SK-N-MC (cell line): ENCODE measurements around the gene SNAPC4.
A peak's percentile ranks its signal among the peaks of the same experiment; 100 is the strongest.

Experiments used
- DNase-seq: peaks from one replicate; pipeline ENCODE4 v3.0.0-alpha.2; 2011; ENCODE audit warnings: low read depth, low spot score
- H3K27ac ChIP-seq: fragments of 200-600 bp; sonication (generic); 2 replicates; pipeline ENCODE4 v1.5.1; 2016; ENCODE audit warnings: mixed run types
- H3K36me3 ChIP-seq: fragments of 200-600 bp; sonication (generic); 2 replicates; pipeline ENCODE4 v1.6.1; 2017; ENCODE audit warnings: antibody characterized with exemption, low read length, mixed read lengths; ENCODE audit not compliant: insufficient read depth
- H3K4me3 ChIP-seq: fragments of 200-600 bp; sonication (generic); 2 replicates; pipeline ENCODE4 v1.5.1; 2016
- H3K9ac ChIP-seq: fragments of 200-600 bp; sonication (generic); 2 replicates; pipeline ENCODE4 v1.8.0; 2017; ENCODE audit warnings: mixed run types, mixed read lengths; ENCODE audit not compliant: insufficient read length
- H3K9me3 ChIP-seq: fragments of 200-600 bp; sonication (generic); 2 replicates; pipeline ENCODE4 v1.6.1; 2017; ENCODE audit warnings: low read depth, mild to moderate bottlenecking, antibody characterized with exemption, low read length, moderate library complexity, mixed read lengths
- EZH2 ChIP-seq: fragments of 200-600 bp; sonication (generic); IDR thresholded peaks from one replicate; pipeline ENCODE4 v1.6.1; 2017; ENCODE audit warnings: antibody characterized with exemption
- FOXP2 ChIP-seq: optimal IDR thresholded peaks from 2 replicates; pipeline ENCODE3; 2011; ENCODE audit warnings: mild to moderate bottlenecking, moderate library complexity; ENCODE audit not compliant: insufficient read depth; ENCODE audit errors: extremely low read length, control extremely low read depth
- POLR2AphosphoS5 ChIP-seq: IDR thresholded peaks from 2 replicates; pipeline ENCODE4 v1.6.1; 2012; ENCODE audit warnings: mild to moderate bottlenecking, low read depth, low read length, borderline replicate concordance

The SNAPC4 gene, protein sequence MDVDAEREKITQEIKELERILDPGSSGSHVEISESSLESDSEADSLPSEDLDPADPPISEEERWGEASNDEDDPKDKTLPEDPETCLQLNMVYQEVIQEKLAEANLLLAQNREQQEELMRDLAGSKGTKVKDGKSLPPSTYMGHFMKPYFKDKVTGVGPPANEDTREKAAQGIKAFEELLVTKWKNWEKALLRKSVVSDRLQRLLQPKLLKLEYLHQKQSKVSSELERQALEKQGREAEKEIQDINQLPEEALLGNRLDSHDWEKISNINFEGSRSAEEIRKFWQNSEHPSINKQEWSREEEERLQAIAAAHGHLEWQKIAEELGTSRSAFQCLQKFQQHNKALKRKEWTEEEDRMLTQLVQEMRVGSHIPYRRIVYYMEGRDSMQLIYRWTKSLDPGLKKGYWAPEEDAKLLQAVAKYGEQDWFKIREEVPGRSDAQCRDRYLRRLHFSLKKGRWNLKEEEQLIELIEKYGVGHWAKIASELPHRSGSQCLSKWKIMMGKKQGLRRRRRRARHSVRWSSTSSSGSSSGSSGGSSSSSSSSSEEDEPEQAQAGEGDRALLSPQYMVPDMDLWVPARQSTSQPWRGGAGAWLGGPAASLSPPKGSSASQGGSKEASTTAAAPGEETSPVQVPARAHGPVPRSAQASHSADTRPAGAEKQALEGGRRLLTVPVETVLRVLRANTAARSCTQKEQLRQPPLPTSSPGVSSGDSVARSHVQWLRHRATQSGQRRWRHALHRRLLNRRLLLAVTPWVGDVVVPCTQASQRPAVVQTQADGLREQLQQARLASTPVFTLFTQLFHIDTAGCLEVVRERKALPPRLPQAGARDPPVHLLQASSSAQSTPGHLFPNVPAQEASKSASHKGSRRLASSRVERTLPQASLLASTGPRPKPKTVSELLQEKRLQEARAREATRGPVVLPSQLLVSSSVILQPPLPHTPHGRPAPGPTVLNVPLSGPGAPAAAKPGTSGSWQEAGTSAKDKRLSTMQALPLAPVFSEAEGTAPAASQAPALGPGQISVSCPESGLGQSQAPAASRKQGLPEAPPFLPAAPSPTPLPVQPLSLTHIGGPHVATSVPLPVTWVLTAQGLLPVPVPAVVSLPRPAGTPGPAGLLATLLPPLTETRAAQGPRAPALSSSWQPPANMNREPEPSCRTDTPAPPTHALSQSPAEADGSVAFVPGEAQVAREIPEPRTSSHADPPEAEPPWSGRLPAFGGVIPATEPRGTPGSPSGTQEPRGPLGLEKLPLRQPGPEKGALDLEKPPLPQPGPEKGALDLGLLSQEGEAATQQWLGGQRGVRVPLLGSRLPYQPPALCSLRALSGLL (N-terminal part only)

DNA sequence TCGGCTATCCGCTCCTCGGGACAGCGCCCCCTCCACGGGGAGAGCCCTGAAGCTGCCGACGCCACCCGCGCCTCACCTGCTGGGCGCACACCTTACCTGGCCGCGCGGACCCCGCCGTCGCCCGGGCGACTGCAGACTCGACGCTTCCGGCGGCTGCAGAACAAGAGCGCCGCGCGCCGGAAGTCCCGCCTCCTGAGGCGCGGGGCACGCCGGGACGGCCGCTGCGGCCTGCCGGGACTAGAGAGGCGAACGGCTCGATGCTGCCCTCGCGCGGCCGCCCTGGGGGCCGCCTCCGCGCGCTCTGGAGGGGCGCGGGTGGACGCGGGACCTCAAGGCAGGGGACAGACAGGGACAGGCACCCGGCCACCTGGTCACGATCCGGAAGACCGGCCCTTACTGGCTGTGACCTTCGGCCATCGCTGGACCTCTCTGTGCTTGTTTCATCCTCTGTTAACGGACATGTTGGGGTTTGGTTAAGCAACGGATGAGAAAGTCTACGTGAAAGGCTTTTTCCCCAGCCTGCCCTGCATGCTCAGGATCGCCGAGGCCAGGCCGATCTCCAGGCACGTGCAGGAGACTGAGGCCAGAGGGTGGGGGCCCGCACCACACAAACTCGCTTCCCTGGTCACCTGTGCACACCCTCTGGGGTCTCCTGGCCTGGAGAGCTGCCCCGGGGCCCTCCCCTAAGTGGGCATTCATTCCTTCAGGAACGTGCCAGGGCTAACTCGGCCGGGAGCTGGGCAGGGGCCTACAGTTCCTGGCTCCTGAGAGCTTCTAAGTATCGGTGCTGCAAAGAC lies at the start of gene SNAPC4:
TSS of gene SNAPC4 (minus strand) at position 133 of the 797 bp plus-strand sequence. CDS start 1,742 bp downstream, outside the sequence.
- peaks cover 44% of the 10 kb centered on the region for H3K36me3 ChIP-seq
- peak within 1 kb of the TSS; percentile 92 for H3K4me3 ChIP-seq
- 0 out of 2 replicates have a peak within 1 kb of the TSS, but pooled peaks have one; percentile 36 for H3K27ac ChIP-seq
- TF ChIP-seq FOXP2 (peak; percentile 86), POLR2AphosphoS5 (peak; percentile 85), EZH2 (no peak)
- H3K9me3 ChIP-seq = no peaks in the 10 kb centered on the region
- DNase-seq = no peak
- peak within 1 kb of the TSS; percentile 89 for H3K9ac ChIP-seq

DNA sequence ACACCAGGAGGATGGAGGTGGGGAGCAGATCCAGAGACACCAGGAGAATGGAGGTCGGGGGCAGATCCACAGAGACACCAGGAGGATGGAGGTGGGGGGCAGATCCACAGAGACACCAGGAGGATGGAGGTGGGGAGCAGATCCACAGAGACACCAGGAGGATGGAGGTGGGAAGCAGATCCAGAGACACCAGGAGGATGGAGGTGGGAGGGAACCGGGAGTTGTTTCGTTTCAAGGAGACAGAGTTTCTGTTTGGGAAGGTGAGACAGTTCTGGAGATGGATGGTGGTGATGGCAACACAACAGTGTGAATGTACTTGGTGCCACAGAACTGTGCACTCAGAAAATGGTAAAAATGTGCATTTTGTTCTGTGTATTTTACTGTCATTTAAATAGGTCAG lies 48.7 kb upstream of the SNAPC4 start:
- TF ChIP-seq FOXP2 (no peak), EZH2 (no peak), POLR2AphosphoS5 (no peak)
- no peak overlapping the region for H3K9ac ChIP-seq
- no peaks in the 10 kb centered on the region for H3K9me3 ChIP-seq
- no peak for DNase-seq
- no peak overlapping the region for H3K4me3 ChIP-seq
- H3K27ac ChIP-seq = no peak overlapping the region
- H3K36me3 ChIP-seq = peaks cover 67% of the 10 kb centered on the region

DNA sequence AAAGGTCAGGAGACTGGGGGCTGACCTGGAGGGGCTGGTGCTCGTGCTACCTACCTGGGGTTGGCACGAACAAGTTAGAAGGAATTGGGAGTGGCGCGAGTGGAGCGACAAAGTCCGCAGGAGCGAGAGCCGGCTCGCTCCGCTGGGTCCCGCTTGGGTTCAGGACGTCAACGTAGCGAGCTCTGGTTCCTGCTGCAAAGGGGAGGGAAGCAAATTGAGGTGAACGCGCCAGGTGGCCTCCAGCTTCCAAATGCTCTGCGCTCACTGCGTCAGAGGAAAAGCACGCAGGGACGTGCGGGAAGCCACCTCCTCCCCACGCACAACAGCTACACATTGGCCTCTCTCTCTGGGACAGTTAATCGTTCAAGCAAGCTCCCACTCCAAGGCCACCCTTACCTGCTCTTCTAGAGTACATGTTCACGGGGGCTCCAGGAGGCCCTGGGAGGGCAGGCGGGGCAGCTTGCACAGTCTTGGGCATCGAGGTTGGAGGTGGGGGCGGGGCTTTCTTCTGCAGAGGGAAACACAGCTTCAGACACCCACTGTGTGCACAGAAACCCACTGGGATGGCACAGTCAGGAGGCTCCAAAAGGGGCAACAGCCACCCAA lies 47.3 kb upstream of the SNAPC4 start:
- no peak overlapping the region for H3K4me3 ChIP-seq
- DNase-seq = no peak
- TF ChIP-seq FOXP2 (no peak), POLR2AphosphoS5 (no peak), EZH2 (no peak)
- no peak overlapping the region for H3K27ac ChIP-seq
- H3K9ac ChIP-seq = no peak overlapping the region
- no peaks in the 10 kb centered on the region for H3K9me3 ChIP-seq
- H3K36me3 ChIP-seq = peaks cover 71% of the 10 kb centered on the region

DNA sequence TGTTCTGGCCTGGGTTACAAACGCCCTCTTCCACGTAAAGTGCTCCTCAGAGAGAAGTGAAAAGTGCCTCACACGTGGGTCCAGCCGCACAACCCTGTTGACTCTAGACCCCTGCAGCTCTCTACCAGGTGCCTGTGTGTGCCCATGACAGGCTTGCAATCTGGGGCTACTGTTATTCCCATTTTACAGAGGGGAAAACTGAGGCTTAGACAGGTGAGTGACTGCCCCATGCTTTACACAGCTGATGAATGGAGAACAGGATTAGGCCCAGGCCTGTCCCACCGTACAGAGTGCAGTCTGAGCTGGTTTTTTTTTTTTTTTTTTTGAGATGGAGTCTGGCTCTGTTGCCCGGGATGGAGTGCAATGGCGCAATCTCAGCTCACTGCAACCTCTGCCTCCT lies 45.8 kb upstream of the SNAPC4 start:
- no peak overlapping the region for H3K9ac ChIP-seq
- H3K4me3 ChIP-seq = no peak overlapping the region
- no peaks in the 10 kb centered on the region for H3K9me3 ChIP-seq
- H3K36me3 ChIP-seq = peaks cover 60% of the 10 kb centered on the region
- DNase-seq = no peak
- H3K27ac ChIP-seq = no peak overlapping the region
- TF ChIP-seq POLR2AphosphoS5 (no peak), FOXP2 (no peak)

DNA sequence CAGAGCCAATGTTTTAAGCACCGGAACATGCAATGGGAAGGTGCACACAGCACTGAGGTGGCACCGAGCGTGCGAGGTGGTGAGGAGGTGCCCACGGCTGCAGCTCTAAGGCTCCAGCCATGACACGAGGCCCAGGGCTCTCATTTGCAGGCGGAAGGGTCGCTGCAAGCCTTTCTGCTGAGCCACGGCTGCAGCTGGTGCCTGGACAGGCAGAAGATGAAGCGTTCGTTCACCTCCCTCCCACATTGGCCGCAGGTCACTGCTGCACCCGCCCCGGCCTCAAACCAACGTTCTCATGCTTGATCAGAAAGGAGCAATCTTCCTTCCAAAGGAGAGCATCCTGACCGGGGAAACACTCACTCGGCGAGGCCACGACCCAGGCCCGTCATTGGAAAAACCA lies 44.1 kb upstream of the SNAPC4 start:
- H3K27ac ChIP-seq = no peak overlapping the region
- no peak for DNase-seq
- H3K9me3 ChIP-seq = no peaks in the 10 kb centered on the region
- no peak for TF ChIP-seq EZH2
- TF ChIP-seq FOXP2 = no peak
- no peak for TF ChIP-seq POLR2AphosphoS5
- H3K9ac ChIP-seq = no peak overlapping the region
- no peak overlapping the region for H3K4me3 ChIP-seq
- peaks cover 45% of the 10 kb centered on the region; the same call in 1 of the 2 replicates for H3K36me3 ChIP-seq

DNA sequence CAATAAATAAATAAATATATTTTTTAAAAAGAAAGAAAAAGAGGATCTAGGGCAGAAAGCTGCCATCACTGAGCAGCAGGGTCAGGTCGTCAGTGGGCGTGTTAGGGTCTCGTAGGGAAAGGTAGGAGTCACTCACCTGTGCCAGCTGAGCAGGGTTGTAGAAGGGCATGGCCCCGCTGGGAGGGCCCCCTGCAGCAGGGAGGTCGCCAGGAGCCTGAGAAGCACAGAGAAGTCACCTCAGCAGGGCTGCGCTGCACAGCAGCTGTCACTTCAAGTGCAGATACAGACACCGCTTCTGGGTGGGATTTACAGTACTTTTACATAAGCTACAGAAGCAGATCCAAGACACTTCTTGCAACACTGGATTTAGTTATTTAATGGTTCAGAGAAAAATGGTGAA lies 43.7 kb upstream of the SNAPC4 start:
- no peak overlapping the region for H3K27ac ChIP-seq
- TF ChIP-seq EZH2 = no peak
- no peak for TF ChIP-seq POLR2AphosphoS5
- TF ChIP-seq FOXP2 = no peak
- no peaks in the 10 kb centered on the region for H3K9me3 ChIP-seq
- no peak for DNase-seq
- H3K9ac ChIP-seq = no peak overlapping the region
- peaks cover 41% of the 10 kb centered on the region; the same call in 1 of the 2 replicates for H3K36me3 ChIP-seq
- H3K4me3 ChIP-seq = no peak overlapping the region

DNA sequence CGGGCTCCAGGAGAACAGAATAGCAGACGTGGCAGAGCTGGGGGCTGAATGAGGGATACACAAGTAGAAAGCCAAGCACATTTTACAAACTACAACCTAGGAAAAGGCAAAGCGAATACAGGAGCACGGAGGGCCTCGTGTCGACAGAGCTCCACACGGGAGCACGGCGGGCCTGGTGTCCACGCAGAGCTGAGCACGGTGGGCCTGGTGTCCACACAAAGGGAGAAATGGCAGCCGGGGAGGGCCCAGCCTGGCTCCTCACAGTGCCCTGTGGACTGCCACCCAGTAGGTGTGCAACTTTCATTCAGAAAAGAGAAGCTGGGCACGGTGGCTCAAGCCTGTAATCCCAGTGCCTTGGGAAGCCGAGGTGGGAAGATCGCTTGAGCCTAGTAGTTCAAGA lies 43.1 kb upstream of the SNAPC4 start:
- Histone ChIP-seq H3K9ac (no peak overlapping the region), H3K4me3 (no peak overlapping the region), H3K36me3 (peaks cover 38% of the 10 kb centered on the region; the same call in 1 of the 2 replicates), H3K9me3 (no peaks in the 10 kb centered on the region), H3K27ac (no peak overlapping the region)
- no peak for DNase-seq
- TF ChIP-seq POLR2AphosphoS5 (no peak), FOXP2 (no peak), EZH2 (no peak)
